ENCODE data around the gene CIB4.

Gene CIB4

DNA sequence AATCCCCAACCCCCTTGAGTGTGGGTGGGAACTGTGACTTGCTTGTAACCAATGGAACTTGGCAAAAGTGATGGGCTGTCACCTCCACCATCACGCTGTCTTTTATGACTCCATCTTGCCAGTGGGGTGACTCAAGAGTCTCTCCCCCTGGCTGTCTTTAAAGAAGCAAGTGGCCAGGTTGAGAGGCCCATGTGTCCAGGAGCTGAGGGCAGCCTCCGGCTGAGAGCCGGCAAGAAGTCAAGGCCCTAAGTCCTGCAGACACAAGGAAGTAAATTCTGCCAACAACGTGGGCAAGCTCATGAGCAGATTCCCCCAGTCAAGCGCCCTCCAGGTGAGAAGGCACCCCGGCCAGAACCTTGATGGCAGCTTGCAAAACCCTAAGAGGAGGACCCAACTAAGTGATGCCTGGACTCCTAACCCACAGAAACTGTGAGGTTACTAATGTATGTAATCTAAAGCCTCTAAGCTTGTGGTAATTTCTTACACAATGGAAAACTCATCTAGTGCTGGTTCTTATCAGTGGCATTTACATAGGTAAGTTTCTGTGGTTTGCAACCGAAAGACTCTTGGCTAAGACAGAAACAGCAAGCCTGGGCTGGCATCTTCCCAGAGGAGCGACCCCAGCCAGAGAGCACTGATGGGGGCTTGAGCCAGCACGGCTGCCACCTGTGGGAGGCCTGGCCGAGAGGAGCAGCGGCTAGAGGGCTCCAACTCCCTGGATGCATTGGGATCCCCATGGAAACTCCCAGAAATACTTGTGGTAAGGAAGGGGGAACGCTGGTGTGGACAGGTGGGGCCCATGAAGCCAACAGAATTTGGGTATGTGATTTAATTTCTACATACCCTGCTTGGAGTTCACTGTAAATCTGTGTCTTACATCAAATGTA lies 49.3 kb downstream of the CIB4 start:
- no peaks in the 10 kb centered on the region for H3K9me3 ChIP-seq (ENCODE audit: control insufficient read depth, insufficient read depth, low read length)
- no peaks in the 10 kb centered on the region for H3K27me3 ChIP-seq (ENCODE audit: control insufficient read depth, insufficient read depth, low read length)
- H3K4me1 ChIP-seq (ENCODE audit: control insufficient read depth, insufficient read depth, low read length): peaks cover 2% of the 10 kb centered on the region; the same call in 1 of the 2 replicates
- no peaks in the 10 kb centered on the region for H3K36me3 ChIP-seq (ENCODE audit: control insufficient read depth, insufficient read depth, low read length)
- H3K4me3 ChIP-seq (ENCODE audit: low read length): no peak overlapping the region
- H3K27ac ChIP-seq (ENCODE audit: low read length): no peak overlapping the region
- WGBS (ENCODE audit: insufficient coverage, insufficient read length): no CpG with 5 or more reads among the region's 12 CpGs
- DNase-seq (ENCODE audit: low read depth, low spot score): no peak

DNA sequence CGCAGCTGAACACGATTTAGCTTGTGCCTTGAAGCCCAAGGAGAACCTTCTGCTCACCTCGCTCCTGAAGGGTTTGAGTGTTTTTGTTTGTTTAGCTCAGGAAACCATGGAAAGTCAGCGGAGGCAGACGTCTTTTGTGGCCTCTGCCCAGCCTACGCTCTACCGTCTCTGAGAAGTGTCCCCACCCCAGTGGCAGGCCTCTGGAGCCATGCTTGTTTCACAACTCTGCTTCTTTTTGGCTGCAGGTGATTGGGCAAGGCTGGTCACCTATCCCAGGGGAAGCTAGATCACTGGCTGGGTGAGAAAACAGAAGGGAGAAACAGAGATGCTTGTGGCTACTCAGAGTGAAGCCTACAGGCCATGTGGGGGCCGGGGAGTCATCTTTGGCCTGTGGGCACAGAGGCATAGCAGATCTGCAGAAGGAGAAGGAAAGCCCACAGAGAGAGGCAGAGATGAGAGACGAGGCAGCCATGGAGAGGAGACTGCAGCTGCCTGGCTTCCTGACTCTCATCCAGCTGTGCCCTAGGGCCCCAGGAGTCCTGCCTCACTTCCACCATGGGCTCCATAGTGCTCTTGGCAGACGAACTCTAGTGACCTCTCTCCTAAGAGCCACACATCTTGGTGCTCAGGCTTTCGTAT lies 50.1 kb downstream of the CIB4 start:
- Histone ChIP-seq H3K36me3 (ENCODE audit: control insufficient read depth, insufficient read depth, low read length) (no peaks in the 10 kb centered on the region), H3K4me1 (ENCODE audit: control insufficient read depth, insufficient read depth, low read length) (peaks cover 2% of the 10 kb centered on the region; the same call in 1 of the 2 replicates), H3K27me3 (ENCODE audit: control insufficient read depth, insufficient read depth, low read length) (no peaks in the 10 kb centered on the region), H3K9me3 (ENCODE audit: control insufficient read depth, insufficient read depth, low read length) (no peaks in the 10 kb centered on the region), H3K4me3 (ENCODE audit: low read length) (no peak overlapping the region), H3K27ac (ENCODE audit: low read length) (no peak overlapping the region)
- no CpG with 5 or more reads among the region's 11 CpGs for WGBS (ENCODE audit: insufficient coverage, insufficient read length)
- no peak for DNase-seq (ENCODE audit: low read depth, low spot score)

DNA sequence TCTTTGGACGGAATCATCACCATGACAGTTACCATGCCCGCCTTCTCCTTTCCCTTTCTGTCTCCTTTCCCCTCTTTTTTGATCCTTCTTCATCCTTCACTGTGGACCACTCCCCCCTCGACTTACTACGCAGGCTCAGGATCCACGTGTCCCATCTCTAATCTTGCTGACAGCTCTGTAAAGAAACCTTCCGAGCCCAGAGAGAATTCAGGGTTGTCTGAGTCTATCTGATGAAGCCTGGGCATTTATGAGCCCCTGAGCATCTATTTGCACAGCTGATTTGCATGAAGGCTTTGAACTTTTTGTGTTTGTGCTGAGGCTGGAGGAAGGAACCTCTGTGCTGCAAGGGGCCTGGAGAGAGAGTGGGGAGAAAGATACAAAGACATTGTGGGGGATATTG lies 50.7 kb downstream of the CIB4 start:
- DNase-seq (ENCODE audit: low read depth, low spot score): no peak
- no peaks in the 10 kb centered on the region for H3K9me3 ChIP-seq (ENCODE audit: control insufficient read depth, insufficient read depth, low read length)
- WGBS (ENCODE audit: insufficient coverage, insufficient read length): no CpG with 5 or more reads among the region's 6 CpGs
- no peaks in the 10 kb centered on the region for H3K36me3 ChIP-seq (ENCODE audit: control insufficient read depth, insufficient read depth, low read length)
- peaks cover 2% of the 10 kb centered on the region; the same call in 1 of the 2 replicates for H3K4me1 ChIP-seq (ENCODE audit: control insufficient read depth, insufficient read depth, low read length)
- H3K27ac ChIP-seq (ENCODE audit: low read length): no peak overlapping the region
- H3K27me3 ChIP-seq (ENCODE audit: control insufficient read depth, insufficient read depth, low read length): no peaks in the 10 kb centered on the region
- H3K4me3 ChIP-seq (ENCODE audit: low read length): no peak overlapping the region

DNA sequence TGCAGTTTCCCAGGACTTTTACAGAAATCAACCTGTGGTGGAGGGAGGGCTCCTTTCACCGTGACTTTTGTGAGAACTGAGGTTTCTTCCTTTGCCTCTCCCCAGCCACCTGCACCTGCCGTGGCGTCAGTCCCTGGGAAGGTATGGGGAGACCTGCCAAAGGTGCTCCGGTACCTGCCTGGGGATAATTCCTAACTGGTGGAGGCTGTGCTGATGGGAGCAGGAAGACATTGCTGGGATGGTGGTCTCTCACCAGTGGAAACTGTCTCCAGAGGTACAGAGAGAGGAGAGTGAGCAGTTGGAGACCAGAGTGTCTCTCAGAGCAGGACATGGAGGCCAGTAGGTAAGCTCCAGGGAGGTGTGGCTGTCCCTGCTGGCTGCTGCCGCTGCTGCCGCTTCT lies 52.6 kb downstream of the CIB4 start:
- no CpG with 5 or more reads among the region's 6 CpGs for WGBS (ENCODE audit: insufficient coverage, insufficient read length)
- no peak for DNase-seq (ENCODE audit: low read depth, low spot score)

DNA sequence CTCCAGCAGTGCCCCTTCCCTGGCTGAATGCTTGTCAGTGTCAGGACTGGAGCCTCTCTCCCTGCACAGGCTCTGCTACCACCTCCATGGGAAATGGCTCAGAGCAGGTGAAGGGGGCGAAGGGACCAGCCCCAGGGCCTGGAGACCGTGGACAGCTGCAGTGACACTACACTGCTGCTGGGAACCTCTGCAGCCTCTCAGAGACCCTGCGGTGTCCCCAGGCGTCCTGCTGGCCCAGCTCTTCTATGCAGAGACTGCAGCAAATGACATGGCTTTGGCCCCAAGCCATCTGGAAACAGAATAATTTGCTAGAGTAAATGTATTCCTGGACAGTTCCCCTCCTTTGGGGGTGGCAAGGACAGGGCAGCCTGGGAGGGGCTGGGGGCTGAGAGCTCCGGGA lies 53.2 kb downstream of the CIB4 start:
- no peaks in the 10 kb centered on the region for H3K9me3 ChIP-seq (ENCODE audit: control insufficient read depth, insufficient read depth, low read length)
- H3K27ac ChIP-seq (ENCODE audit: low read length): no peak overlapping the region
- no peaks in the 10 kb centered on the region for H3K36me3 ChIP-seq (ENCODE audit: control insufficient read depth, insufficient read depth, low read length)
- H3K4me3 ChIP-seq (ENCODE audit: low read length): no peak overlapping the region
- no peaks in the 10 kb centered on the region for H3K27me3 ChIP-seq (ENCODE audit: control insufficient read depth, insufficient read depth, low read length)
- DNase-seq (ENCODE audit: low read depth, low spot score): no peak
- H3K4me1 ChIP-seq (ENCODE audit: control insufficient read depth, insufficient read depth, low read length): no peaks in the 10 kb centered on the region
- WGBS (ENCODE audit: insufficient coverage, insufficient read length): no CpG with 5 or more reads among the region's 5 CpGs

More for the DNA sequence above, 52.6 kb downstream of the CIB4 start:
- no peaks in the 10 kb centered on the region for H3K4me1 ChIP-seq (ENCODE audit: control insufficient read depth, insufficient read depth, low read length)
- H3K4me3 ChIP-seq (ENCODE audit: low read length): no peak overlapping the region
- no peak overlapping the region for H3K27ac ChIP-seq (ENCODE audit: low read length)
- H3K36me3 ChIP-seq (ENCODE audit: control insufficient read depth, insufficient read depth, low read length): no peaks in the 10 kb centered on the region
- H3K27me3 ChIP-seq (ENCODE audit: control insufficient read depth, insufficient read depth, low read length): no peaks in the 10 kb centered on the region
- H3K9me3 ChIP-seq (ENCODE audit: control insufficient read depth, insufficient read depth, low read length): no peaks in the 10 kb centered on the region

DNA sequence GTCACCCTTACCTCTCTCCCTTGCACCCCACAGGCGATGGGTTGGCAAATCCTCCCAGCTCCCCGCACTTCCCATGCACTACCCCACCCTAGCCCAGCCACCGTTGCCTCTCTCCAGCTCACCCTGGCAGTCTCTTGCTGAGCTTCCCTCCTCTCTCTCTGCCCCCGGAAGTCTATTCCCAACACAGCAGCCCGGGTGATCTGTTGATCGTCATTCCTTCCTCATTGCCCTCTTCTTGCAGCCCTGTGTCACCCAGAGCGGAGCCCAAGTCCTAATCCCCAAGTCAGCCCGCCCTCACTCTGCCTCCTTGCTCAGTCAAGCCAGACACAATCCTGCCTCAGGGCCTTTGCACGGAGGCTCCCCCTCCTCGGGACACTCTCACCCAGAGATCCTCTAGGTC lies 55.2 kb downstream of the CIB4 start:
- no peaks in the 10 kb centered on the region for H3K27me3 ChIP-seq (ENCODE audit: control insufficient read depth, insufficient read depth, low read length)
- WGBS (ENCODE audit: insufficient coverage, insufficient read length): no CpG with 5 or more reads among the region's 10 CpGs
- no peak for DNase-seq (ENCODE audit: low read depth, low spot score)

DNA sequence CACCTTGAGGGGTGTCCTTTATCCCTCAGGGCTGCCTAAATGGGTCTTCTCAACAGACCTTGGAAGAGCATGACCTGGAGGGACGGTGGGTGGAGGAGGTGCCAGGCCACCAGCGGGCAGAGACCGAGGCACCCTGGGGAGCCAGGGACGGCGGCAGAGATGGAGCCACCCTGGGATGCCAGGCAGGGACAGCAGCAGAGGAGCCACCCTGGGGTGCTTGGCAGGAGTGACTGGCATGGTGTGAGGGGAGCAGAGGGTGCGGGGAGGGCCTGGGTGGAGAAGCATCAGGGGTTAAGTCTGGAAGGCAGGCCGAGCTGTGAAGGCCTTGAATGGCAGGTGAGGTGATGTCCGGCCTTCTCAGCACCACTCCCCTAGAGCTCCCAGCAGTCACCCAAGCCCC lies 56.1 kb downstream of the CIB4 start:
- H3K4me3 ChIP-seq (ENCODE audit: low read length): no peak overlapping the region

More for the DNA sequence above, 55.2 kb downstream of the CIB4 start:
- H3K36me3 ChIP-seq (ENCODE audit: control insufficient read depth, insufficient read depth, low read length): no peaks in the 10 kb centered on the region
- H3K9me3 ChIP-seq (ENCODE audit: control insufficient read depth, insufficient read depth, low read length): no peaks in the 10 kb centered on the region
- H3K4me1 ChIP-seq (ENCODE audit: control insufficient read depth, insufficient read depth, low read length): no peaks in the 10 kb centered on the region
- H3K27ac ChIP-seq (ENCODE audit: low read length): no peak overlapping the region
- no peak overlapping the region for H3K4me3 ChIP-seq (ENCODE audit: low read length)

DNA sequence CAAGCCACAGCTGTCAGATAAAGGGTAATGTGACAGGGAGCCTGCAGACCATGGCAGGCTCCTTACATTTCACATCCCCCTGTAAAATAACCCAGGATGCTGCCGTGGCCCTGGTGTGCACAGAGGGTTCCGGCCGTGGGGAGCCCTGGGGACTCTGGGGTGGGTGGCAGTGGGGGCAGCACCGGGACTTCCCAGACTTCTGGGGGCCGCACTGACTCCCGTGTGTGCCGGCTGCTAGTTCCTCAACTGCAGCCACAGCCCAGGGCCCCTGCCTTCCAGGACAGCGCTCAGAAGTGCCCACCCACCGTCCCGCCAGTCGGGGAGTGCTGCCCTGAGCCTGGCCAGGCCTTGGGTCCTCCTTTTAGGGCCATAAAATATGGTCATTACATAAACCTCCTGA lies 56.5 kb downstream of the CIB4 start:
- H3K27me3 ChIP-seq (ENCODE audit: control insufficient read depth, insufficient read depth, low read length): no peaks in the 10 kb centered on the region
- no peaks in the 10 kb centered on the region for H3K4me1 ChIP-seq (ENCODE audit: control insufficient read depth, insufficient read depth, low read length)
- no peaks in the 10 kb centered on the region for H3K9me3 ChIP-seq (ENCODE audit: control insufficient read depth, insufficient read depth, low read length)
- DNase-seq (ENCODE audit: low read depth, low spot score): no peak
- H3K4me3 ChIP-seq (ENCODE audit: low read length): no peak overlapping the region
- no peaks in the 10 kb centered on the region for H3K36me3 ChIP-seq (ENCODE audit: control insufficient read depth, insufficient read depth, low read length)
- H3K27ac ChIP-seq (ENCODE audit: low read length): no peak overlapping the region
- WGBS (ENCODE audit: insufficient coverage, insufficient read length): no CpG with 5 or more reads among the region's 11 CpGs

More for the DNA sequence above, 56.1 kb downstream of the CIB4 start:
- Histone ChIP-seq H3K36me3 (ENCODE audit: control insufficient read depth, insufficient read depth, low read length) (no peaks in the 10 kb centered on the region), H3K9me3 (ENCODE audit: control insufficient read depth, insufficient read depth, low read length) (no peaks in the 10 kb centered on the region), H3K4me1 (ENCODE audit: control insufficient read depth, insufficient read depth, low read length) (no peaks in the 10 kb centered on the region), H3K27me3 (ENCODE audit: control insufficient read depth, insufficient read depth, low read length) (no peaks in the 10 kb centered on the region), H3K27ac (ENCODE audit: low read length) (no peak overlapping the region)
- DNase-seq (ENCODE audit: low read depth, low spot score): no peak
- WGBS (ENCODE audit: insufficient coverage, insufficient read length): no CpG with 5 or more reads among the region's 8 CpGs

DNA sequence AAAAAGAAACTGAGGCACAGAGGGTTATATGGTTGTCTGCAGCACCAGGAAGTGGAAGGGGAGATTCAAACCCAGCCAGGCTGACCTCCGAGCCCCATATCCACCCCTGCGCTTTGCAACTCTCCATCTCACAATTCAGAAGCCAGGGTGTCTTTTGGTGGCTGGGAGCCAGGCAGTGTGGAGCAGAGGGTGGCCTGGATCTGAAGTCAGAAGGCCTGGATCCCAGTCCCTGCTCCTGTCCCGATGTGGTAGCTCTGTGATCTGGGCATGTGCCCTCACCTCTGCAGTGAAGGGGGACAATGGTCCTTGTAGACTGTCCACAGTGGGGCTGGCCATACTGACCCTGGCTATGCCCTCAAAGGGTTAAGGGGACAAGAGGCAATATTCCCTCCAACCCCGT lies 57.0 kb downstream of the CIB4 start:
- no CpG with 5 or more reads among the region's 4 CpGs for WGBS (ENCODE audit: insufficient coverage, insufficient read length)
- Histone ChIP-seq H3K9me3 (ENCODE audit: control insufficient read depth, insufficient read depth, low read length) (no peaks in the 10 kb centered on the region), H3K4me1 (ENCODE audit: control insufficient read depth, insufficient read depth, low read length) (no peaks in the 10 kb centered on the region), H3K27ac (ENCODE audit: low read length) (no peak overlapping the region), H3K27me3 (ENCODE audit: control insufficient read depth, insufficient read depth, low read length) (no peaks in the 10 kb centered on the region), H3K36me3 (ENCODE audit: control insufficient read depth, insufficient read depth, low read length) (no peaks in the 10 kb centered on the region), H3K4me3 (ENCODE audit: low read length) (no peak overlapping the region)
- no peak for DNase-seq (ENCODE audit: low read depth, low spot score)

DNA sequence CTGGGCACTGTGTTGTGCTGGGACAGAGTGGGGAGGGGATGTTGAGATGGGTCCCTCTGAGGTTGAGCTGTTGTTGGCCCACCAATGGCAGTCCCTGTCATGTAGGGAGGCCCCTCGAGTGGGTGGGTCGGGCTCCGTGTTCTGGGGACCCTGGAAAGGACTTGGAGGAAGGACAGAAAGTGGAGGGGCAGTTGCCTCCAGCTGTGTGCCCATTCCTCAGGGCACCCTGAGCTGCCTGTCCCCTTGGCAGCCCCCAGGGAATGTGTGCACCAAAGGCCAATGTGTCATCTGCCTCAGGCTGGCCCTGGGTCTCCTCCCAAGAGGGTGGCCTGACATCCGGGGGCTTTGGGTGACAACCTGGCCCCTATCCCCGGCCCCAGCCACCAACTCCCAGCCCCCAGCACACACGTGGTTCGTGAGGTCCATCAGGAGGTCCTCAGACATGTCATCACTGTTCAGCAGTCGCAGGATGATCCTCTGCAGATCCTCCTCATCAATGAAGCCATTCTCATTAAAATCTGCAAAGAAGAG lies 57.7 kb downstream of the CIB4 start:
- no peak overlapping the region for H3K27ac ChIP-seq (ENCODE audit: low read length)
- no CpG with 5 or more reads among the region's 8 CpGs for WGBS (ENCODE audit: insufficient coverage, insufficient read length)
- H3K9me3 ChIP-seq (ENCODE audit: control insufficient read depth, insufficient read depth, low read length): no peaks in the 10 kb centered on the region
- H3K36me3 ChIP-seq (ENCODE audit: control insufficient read depth, insufficient read depth, low read length): no peaks in the 10 kb centered on the region
- no peaks in the 10 kb centered on the region for H3K27me3 ChIP-seq (ENCODE audit: control insufficient read depth, insufficient read depth, low read length)
- H3K4me3 ChIP-seq (ENCODE audit: low read length): no peak overlapping the region
- no peaks in the 10 kb centered on the region for H3K4me1 ChIP-seq (ENCODE audit: control insufficient read depth, insufficient read depth, low read length)
- DNase-seq (ENCODE audit: low read depth, low spot score): no peak

Measured in iPS DF 6.9 (cell line).